GM18858 (cell line): ENCODE data around the gene RPA1.
"Not testable (repeated sequence)": the region's sequence is repeated elsewhere in the genome, so short reads cannot be mapped to it uniquely, and the experiment has no call there.

Experiments used
- ATAC-seq: cut with Tn5 transposase; IDR thresholded peaks from one replicate; pipeline ENCODE4 v1.9.1; 2021; ENCODE audit not compliant: unreplicated experiment

Gene RPA1

DNA sequence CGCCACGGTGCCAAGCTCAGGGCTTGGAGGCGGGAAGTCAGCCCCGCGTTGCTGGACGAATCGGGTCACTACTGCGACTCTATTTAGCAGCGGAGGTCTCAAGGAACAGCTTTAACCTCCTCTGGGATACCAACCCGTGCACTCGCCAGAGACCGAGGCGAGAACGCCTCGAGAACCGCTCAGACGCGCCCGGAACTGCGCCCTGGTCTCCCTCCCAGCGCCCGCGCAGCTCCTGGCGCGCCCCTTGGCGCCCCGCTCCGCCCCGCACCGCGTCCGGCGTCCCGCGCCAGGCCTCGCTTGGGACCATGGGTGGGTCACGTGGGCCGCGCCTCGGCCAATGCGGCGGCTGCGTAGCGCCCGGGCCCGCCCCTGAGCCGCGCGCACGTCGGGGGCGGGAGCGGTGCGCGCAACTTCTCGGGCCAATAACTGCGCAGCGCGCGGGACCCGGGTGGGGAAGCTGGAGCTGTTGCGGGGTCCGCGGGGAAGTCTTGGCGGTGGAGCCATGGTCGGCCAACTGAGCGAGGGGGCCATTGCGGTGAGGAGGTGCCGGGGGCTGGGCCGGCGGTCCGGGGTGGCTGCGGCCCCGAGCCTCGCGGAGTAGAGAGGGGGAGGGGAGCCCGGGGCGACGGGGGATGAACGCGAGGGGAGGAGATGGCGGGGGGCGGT is at the start of gene RPA1, which contains the start of gene SMYD4:
TSS of gene RPA1 (plus strand) at position 414 of the 666 bp plus-strand sequence. CDS start at position 503, 89 bp downstream.
TSS of gene SMYD4 (minus strand) at position 311 of the 666 bp plus-strand sequence. CDS start 1,908 bp downstream, outside the sequence.
- peak; percentile 48 for ATAC-seq

DNA sequence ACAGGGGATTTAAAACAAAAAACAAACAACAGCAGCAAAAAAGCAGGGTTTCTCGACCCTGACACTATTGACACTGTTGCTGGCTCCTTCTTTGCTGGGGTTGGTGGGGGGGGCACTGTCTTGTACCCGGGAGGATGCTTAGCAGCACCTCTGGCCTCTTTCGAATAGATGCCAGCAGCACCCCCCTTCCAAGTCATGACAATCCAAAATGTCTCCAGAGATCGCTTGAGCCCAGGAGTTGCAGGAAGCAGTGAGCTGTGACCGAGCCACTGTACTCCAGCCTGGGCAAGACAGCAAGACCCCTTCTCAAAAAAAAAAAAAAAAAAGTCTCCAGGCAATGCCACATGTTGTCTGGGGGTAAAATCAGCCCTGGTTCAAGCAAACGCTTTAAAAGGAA is 47.6 kb upstream of the RPA1 start:
- no peak for ATAC-seq

DNA sequence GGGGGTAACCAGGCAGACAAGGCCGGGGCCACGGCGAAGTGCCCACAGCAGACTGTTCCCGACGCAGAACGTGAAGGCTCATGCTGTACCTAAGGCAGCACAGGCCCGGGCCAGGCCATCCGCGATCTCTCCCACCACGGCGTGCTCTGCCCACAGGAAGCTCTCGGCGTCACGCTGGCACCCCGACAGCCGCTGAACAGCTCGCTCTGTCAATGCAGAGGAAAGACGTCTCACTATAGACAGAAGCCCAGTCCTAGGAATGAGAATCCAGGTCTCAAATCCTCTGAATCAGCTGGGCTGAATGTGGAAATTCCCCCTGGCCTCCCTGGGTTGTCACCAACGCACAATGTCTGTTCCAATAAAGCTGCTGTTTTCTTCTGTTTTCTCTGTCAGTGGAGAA is 46.5 kb upstream of the RPA1 start:
- no peak for ATAC-seq

DNA sequence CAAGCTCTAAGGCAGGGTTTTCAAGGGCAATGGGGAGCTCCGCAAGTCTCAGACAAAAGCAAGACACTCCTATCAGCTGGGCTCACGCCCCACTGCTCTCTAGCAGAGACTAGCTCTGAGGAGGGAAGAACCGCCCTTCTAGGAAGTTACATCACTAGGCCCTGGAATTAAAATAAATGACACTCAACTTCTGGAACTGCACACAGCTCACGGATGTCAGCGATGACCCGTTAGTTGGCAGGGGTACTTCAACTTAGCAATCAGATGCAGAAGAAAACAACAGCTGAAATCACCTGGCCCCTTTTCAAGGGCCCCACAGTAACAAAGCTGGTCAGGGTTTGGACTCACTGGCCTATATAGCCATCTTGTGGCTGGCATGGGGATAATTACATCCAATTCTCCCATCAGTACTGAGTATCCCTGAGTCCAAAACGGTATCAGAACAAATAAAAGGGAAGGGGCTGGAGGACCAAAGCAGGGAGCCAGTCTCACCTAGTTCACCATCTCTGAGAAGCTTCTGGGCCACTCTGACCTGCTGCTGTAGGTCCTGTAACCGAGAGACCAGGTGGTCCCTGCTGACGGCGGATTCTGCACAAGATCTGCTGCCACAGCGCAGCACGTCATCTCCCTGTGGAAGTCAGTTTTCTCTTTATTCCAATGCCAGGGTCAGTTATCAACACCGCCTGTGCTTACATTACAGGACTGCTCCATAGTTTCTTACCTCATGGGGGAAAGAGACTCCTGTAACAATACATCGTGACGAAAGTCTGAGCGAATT is 45.8 kb upstream of the RPA1 start:
- ATAC-seq = no peak

DNA sequence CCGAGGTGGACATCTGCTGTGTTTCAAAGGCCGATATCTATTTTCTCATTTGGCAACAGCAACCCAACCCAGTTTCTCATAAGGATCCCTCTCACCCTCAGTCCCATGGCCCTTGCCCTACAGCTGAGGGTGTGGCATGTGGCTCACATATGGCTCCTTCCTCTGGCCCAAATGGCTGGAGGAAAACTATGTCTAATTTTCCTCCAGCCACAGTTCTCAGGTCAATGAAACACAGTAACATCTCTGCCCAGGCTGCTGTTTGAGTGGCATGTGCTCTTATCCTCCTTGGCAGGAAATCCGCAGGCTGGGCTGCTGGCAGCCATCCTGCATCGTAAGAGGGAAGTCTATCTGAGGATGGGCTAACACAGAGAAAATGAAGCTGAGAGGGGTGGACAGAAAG is 43.9 kb upstream of the RPA1 start:
- no peak for ATAC-seq

DNA sequence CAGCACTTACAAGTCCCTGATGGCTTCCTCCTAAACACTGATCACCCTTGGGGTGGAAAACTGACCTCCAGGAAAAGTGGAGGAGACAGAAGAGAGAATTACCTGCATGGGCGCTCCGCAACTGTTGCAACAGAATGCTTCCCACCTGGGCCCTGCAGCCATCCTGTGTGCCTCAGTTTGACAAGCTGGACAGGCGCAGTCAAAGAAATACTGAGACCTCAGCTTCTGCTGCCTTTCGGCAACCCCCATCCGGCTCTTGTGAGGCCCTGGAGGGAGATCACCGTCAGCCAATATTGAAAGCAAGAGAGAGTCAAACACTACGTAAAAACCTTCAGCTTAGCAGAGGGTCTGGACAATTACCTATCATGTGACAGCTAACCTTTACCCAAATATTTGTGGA is 43.1 kb upstream of the RPA1 start:
- ATAC-seq = no peak

DNA sequence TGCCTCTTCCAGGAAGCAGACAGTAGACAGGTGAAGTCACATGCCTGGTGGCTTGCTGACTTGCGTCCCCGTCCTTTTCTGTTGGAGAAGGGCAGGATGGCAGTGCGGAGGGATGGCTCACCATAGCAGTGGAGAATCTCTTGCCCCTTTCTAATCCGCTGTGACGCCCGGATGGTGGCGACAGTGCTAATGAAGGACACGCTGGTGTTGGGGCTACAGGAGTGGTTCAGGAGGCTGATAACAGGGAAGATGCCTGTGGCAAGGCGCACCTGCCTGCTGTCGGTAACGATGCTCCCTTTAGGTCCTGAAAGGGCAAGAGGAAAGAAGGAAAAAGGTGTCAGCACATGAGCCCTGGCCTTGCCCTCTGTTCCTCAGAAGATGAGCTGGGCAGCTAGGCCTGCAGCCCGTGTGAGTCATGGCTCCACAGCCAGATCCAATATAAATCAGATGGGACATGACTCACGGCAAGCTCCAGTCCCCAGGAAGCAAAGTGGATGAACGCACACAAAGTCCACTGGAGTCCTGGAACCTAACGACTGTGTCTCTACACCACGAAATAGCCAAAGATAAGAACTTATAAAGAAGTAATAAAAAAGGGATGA is 42.4 kb upstream of the RPA1 start:
- ATAC-seq = no peak

DNA sequence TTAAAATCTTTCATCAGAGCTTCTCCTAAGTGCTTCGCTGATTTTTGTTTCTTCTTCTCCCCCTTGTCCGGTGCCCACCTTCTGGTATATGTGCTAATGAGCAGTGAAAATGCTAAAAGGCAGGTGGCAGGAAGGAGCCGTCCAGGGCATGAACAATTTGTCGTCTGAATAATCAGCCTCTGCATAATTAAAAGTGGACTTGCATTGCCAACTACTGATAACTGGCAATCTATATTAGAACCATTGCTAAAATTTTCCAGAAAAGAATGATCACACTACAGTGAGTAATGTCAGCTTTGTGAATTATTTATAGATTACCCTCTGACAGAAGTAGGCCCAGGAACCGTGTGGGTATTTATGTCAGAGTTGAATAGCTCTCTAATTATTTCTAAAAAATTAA is 39.9 kb upstream of the RPA1 start:
- ATAC-seq = no peak

DNA sequence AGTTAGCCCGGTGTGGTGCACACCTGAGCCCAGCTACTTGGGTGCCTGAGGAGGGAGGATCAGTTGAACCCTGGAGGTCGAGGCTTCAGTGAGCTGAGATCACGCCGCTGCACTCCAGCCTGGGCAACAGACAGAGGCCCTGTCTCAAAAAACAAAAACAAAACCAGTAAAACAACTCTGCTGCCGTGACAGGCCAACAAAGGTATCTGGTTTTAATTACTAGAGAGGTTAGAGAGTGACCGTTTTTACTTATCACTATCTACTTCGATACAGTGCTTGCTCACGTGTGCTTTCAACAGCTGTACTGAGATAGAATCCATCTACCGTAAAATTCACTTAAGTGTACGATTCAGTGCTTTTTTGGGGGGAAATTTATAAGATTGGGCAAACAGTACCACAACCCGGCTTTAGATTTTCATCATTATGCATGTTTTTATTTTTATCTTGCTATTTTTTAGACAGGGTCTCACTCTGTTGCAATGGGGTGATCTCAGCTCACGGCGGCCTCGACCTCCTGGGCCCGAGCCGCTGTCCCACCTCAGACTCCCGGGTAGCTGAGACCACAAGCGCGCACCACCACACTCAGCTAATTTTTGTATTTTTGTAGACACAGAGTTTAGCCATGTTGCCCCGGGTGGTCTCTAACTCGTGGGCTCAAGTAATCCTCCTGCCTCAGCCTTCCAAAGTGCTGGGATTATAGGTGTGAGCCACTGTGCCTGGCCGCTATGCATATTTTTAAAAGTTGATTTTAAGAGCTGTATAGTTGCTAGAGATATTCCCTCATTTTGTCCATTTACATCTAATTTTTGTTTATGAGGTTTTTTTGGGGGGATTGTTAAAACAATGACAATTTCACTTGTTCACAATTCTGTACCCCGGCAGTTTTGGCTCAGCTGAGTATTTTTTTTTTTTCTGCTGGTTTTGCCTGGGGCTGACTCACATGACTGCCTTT is 37.0 kb upstream of the RPA1 start:
- no peak for ATAC-seq

DNA sequence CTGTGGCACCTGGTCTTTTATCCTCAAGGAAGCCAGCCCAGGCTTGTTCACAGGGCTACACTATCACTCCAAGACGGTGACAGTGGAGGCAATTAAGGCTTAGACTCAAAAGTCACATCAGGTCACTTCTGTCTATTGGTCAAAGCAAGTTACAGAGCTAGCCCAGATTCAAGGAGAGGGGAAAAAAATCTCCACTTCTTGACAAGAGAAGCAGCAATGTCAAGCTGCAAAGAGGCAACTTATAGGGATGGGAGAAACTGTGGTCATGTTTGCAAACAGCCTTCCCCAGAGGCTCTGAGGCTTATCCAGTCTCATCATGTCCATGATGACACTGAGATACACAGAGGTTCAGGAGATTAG is 36.4 kb upstream of the RPA1 start:
- no peak for ATAC-seq

DNA sequence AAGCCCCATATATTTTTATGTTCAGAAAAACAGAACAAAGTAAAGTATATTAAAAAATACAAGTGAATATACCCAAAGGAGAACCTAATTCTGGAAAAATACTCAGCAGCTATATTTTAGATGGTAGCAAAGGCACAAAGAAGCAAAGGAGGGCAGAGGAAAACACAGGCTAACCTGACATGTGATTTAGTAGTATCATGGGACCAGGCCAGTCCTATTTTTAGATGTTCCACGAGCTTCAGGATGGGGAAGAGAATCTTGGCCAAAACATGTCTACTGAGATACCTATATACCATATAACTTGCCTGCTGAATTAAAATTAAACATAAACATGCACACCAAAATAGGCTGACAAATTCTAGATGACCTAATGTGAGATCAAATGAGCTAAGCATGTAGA is 33.0 kb upstream of the RPA1 start:
- no peak for ATAC-seq

DNA sequence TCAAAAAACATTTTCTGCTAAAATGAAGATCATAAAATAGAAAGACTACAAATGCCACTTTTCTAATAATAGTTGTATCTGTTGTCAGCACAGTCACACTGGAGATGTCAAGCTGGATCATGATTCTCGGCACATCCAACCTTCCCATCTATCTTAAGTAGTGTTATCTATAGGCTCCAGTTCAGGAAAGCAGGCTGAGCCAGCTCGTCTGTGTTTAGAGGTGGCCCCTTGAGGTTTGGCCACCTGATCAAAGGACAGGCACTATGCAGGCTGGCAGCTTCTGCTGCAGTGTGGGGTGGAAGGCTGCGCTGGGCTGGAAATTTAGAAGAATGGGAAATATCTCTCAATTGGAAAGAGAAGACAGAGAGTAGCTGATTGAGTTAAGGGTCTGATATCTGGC is 32.5 kb upstream of the RPA1 start:
- no peak for ATAC-seq

DNA sequence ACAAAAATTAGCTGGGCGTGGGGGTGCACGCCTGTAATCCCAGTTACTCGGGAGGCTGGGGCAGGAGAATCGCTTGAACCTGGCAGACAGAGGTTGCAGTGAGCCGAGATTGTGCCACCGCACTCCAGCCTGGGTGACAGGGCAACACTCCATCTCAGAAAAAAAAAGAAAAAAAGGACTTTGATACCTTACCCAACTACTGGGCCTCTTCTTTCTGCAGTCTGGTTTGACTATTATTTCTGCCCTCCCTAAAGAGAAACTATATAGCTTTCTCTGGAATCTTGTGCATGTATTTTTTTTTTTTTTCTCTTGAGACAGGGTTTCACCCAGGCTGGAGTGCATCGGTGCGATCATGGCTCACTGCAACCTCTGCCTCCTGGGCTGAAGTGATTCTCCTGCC is 32.0 kb upstream of the RPA1 start:
- ATAC-seq = not testable (repeated sequence)

DNA sequence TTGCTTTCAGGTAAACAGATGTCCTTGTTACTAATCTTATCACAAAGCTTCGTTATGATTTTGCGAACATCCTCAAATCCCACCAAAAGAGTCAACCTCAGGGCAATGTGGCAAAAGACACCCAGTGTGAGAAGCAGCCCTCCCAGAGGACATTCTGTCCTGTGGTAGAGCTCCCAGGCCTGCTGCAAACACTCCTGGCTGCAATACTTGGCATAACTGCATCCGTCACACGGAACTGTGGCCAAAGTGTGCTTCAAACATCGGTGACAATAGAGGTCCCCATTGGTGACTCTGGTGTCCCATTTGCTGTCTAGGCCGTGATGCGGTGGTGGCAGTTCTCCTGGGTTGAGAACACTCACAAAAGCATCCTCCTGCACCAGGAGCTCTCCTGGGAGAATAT is 29.6 kb upstream of the RPA1 start:
- ATAC-seq = no peak

DNA sequence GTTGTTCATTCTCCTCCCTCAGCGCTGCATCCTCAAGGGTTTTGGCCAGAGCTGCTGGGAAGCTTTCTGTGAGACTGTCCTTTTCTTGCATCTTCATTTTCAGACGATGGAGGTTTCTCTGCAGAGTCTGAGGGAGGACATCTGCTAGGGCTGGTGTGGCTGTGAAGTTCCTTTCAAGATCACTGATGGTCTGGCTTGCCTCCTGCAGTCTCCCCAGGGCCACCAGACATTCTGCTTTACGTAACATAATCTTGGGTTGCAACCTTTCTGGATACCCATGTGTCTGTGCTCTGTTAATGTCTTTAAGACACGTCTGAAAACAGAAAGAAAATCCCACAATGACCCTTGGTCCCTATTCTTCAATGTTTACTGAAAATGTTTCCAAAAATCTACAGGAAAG is 29.1 kb upstream of the RPA1 start:
- no peak for ATAC-seq

DNA sequence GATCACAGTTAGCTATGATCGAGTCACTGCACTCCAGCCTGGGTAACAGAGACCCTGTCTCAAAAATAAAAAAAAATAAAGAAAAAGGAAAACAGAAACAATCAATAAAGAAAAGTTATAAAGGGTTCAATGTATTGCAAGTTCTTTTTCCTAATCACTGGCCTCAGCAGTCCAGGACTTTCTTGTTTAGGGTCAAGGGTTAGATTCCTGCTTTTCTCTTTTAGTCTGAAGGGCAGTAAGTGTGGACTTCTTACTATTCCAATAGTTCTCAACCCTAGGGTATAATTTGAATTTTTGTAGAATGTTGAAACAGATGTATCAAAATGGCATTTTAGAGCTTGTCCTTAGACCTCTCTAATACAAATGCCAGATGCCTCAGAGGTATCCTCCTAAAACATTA is 27.4 kb upstream of the RPA1 start:
- ATAC-seq = no peak

DNA sequence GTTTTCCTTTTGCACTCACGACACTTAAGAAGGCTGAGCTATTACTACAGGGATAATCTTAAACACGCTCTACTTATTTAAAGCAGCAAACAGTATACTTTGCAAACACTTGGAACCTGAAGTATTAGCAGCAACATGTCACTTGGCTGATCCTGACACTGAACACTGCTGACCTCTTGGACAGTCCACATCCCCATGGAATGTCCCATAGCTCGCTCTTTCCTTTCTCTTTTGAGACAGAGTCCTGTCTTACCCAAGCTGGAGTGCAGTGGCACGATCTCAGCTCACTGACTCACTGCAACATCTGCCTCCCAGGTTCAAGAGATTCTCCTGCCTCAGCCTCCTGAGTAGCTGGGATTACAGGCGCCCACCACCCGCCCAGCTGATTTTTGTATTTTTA is 26.5 kb upstream of the RPA1 start:
- ATAC-seq = no peak

DNA sequence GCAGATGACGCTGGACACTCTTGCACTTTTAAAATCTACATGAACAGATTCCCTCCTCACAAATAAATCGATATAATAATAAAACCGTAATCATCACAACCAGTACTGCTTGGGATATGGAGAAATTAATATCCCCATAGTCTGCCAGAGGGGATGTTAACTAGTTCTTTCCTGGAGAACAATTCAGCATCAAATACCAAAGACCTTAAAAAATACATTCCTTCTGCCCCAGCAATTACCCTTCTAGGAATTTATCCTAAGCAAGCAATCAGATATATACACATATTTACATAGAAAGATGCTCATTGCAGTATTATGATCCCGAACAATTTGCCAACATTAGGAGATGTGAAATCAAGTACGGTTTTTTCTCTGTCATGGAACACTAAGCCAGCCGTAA is 21.9 kb upstream of the RPA1 start:
- no peak for ATAC-seq

DNA sequence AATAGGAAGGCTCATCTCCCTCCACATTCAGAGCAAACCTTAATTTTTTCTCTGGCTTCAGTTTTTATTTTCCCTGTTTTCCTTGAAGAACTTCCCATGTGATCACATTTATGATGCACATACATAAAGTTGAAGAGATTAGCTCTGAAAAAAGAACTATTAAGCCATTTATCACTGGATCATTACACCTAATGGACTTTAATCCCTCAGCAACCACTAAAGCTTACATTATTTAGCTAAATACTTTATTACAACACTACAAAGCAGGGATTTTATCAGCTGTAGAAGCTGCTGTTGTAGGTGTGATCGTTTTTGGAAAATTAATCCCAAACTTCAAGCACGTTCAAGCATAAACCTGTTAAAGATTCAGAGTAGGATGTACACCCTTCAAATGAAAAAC is 21.2 kb upstream of the RPA1 start:
- ATAC-seq = no peak

DNA sequence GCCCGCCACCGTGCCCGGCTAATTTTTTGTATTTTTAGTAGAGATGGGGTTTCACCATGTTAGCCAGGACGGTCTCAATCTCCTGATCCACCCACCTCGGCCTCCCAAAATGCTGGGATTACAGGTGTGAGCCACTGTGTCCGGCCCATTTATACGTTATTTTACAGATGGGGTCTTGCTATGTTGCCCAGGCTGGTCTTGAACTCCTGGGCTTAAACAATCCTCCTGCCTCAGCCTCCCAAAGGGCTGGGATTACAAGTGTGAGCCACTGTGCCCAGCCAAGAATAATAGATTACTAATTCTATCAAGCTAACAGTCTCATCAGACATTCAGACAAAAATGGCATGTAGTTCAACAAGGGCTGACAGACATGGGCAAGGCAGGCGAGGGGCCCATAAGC is 20.0 kb upstream of the RPA1 start:
- not testable (repeated sequence) for ATAC-seq

DNA sequence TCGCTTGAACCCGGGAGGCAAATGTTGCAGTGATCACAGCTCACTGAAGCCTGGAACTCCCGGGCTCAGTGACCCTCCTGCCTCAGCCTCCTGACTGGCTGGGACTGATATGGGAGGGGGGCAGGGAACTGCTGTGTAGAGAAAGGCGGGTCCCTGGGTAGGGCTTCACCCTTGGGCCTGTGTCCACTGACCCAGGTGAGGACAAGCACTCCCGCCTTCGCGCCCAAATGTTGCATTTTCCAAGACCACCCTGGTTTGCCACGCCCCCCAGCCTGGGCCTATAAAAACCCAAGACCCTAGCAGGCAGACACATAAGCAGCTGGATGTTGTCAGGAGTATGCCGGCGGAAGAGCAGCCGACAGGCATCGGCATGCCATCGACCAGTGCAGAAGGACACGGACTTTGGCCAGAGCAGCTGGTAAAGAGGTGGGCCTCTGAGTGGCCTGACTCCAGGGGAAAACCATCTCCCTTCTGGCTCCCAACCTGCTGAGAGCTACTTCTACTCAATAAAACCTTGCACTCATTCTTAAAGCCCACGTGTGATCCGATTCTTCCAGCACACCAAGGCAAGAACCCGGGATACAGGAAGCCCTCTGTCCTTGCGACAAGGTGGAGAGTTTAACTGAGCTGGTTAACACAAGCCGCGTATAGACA is 19.2 kb upstream of the RPA1 start:
- ATAC-seq = no peak
